Heart left ventricle (tissue), 16 donors: ENCODE data around the gene TNFRSF8. TPM values are rescaled to one million over a fixed set of nuclear protein-coding genes. Genes with fewer than 3 reads are reported as not detected.

ENCODE experiments used
- ATAC-seq, 4 donors: fragments of 200-7000 bp; cut with Tn5 transposase; one replicate each; pipeline ENCODE4 v1.9.1; 2020 to 2022; ENCODE audit warnings: moderate library complexity in 4 of 4, mild to moderate bottlenecking in 3 of 4, moderate number of reproducible peaks in 1 of 4
- DNase-seq, 5 donors: peaks; one replicate each; pipeline ENCODE4 v3.0.0-alpha.2; 2020
- H3K27ac ChIP-seq, 12 donors: fragments of 200-600 bp; sonication (generic) in 4 of 12; one replicate each; pipeline versions ENCODE4 v1.5.0 to v1.8.0; 2016 to 2022; ENCODE audit warnings: mild to moderate bottlenecking in 2 of 12
- H3K27me3 ChIP-seq, 9 donors: fragments of 200-600 bp; sonication (generic) in 2 of 9; one replicate each; pipeline versions ENCODE4 v1.5.1 to v1.8.0; 2016 to 2022; ENCODE audit warnings: mild to moderate bottlenecking in 3 of 9
- H3K36me3 ChIP-seq, 9 donors: fragments of 200-600 bp; sonication (generic) in 2 of 9; one replicate each; pipeline versions ENCODE4 v1.5.0 to v1.8.0; 2018 to 2022; ENCODE audit warnings: mild to moderate bottlenecking in 2 of 9
- H3K4me1 ChIP-seq, 12 donors: fragments of 200-600 bp; sonication (generic) in 4 of 12; one replicate each; pipeline versions ENCODE4 v1.5.0 to v1.8.0; 2016 to 2022; ENCODE audit warnings: mild to moderate bottlenecking in 3 of 12
- H3K4me3 ChIP-seq, 12 donors: fragments of 200-600 bp; sonication (generic) in 4 of 12; one replicate each; pipeline versions ENCODE4 v1.5.0 to v1.8.0; 2017 to 2022; ENCODE audit warnings: mild to moderate bottlenecking in 9 of 12, moderate library complexity in 4 of 12
- H3K9me3 ChIP-seq, 12 donors: fragments of 200-600 bp; sonication (generic) in 4 of 12; one replicate each; pipeline versions ENCODE4 v1.5.0 to v1.8.0; 2016 to 2022; ENCODE audit warnings: mild to moderate bottlenecking in 1 of 12
- CTCF ChIP-seq, 12 donors: fragments of 200-600 bp; sonication (generic) in 4 of 12; IDR thresholded peaks; one replicate each; pipeline versions ENCODE4 v1.5.0 to v1.8.0; 2018 to 2022; ENCODE audit warnings: antibody characterized with exemption in 12 of 12, mild to moderate bottlenecking in 5 of 12
- POLR2A ChIP-seq, 2 donors: fragments of 450-650 bp; IDR thresholded peaks; one replicate each; pipeline ENCODE4 v1.6.1; 2017; ENCODE audit warnings: antibody characterized with exemption in 2 of 2, mild to moderate bottlenecking in 2 of 2, moderate library complexity in 2 of 2
- WGBS, 4 donors: extraction: QIAGEN DNeasy Blood & Tissue Kit in 2 of 4; methylation state at CpG; one replicate each; pipeline versions ENCODE4 v1.1.5 to v1.1.7; 2013 to 2018; 5-methylcytosine and 5-hydroxymethylcytosine counted together
- intact Hi-C, 10 donors: fragments of 100-400 bp; cut with DNase I; formaldehyde crosslinking; loops; one replicate each; pipeline versions ENCODE4 v1.11.1 to v1.14.2; 2022
- polyA plus RNA-seq, 2 donors: library from polyadenylated mRNA; stranded (reverse); fragments of 200-250 nt; gene quantifications; one replicate each; pipeline ENCODE4 v1.2.3, GENCODE V29; 2013
- total RNA-seq, 9 donors: library from RNA; depleted of rRNA in 2 of 9; stranded (reverse); fragments of >200 nt in 2 of 9; fragmentation: NEBNext Ultra II Directional in 3 of 9; extraction: Animal tissue kit (Norgen Biotek cat#: 25700) in 3 of 9; gene quantifications; one replicate each; pipeline versions ENCODE4 v1.1.0 to v1.2.4, GENCODE V29; 2016 to 2023
- donor health status: ischemic (EF 13 %, LVEDD 7.1; RV severe dilation, severe dysfunction).
- donor health status: healthy with polysubstance abuse.
- donor health status: DM: no; HTN: yes; CAD: no.
- donor health status: DM: no; HTN: no; CAD: no.
- donor health status: ischemic (EF 25% LVEDD 6.9; RV normal size, moderate dysfunction).
- donor health status: ischemic (EF 25% LVEDD 5.7; RV mildly dilated, moderate dysfunction).
- donor health status: healthy.
- donor health status: DM: yes; HTN: yes; CAD: no.
- donor health status: ischemic (EF 35%, LVEDD 5.7; RV mildly dilated, moderate dysfunction).
- donor health status: nonischemic (EF 11% LVEDD 7.7; RV severe dilation, severe dysfunction).
- donor health status: DM: yes; HTN: yes; CAD: no.
- donor health status: PGD.
- donor health status: ischemic (EF 29% LVEDD 5.4; RV normal size, mild dysfunction).
- donor health status: nonischemic (EF 23%, LVEDD 6.1; RV moderate dilation, normal function).

TNFRSF8 gene
- total and polyA plus RNA-seq, 11 donors = 0.51 to 4.5 (median 0.76) TPM

DNA sequence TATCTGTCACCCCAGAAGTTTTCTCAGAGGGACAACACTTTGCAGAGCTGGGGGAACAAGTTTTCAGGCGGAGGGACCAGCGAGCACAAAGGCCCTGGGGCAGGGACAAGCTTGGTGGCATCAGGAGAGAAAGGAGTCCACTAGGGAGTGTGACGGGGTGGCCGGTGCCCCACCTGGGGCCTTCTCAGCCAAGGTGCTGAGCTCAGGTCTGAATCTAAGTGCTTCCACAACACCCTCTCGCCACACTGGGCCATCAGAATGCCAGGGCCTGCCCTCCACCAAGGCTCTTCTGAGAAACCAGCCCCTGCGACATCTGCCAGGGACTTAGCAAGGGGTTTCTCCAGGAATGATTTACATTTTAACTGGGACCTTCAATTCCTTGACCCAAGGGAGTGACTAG lies 7.8 kb upstream of the TNFRSF8 start:
- Histone ChIP-seq H3K9me3 (peaks cover 0 to under 1% (median 0%) of the 10 kb centered on the region in 12 donors), H3K4me3 (no peak overlapping the region), H3K36me3 (no peaks in the 10 kb centered on the region), H3K27me3 (peaks cover 0 to 5% (median 0%) of the 10 kb centered on the region in 9 donors), H3K4me1 (peaks cover 0 to 24% (median 16%) of the 10 kb centered on the region in 12 donors), H3K27ac (no peak overlapping the region)
- WGBS, 4 donors = 80 to 98% (median 93%) methylated on average over 4 to 6 of the region's 6 CpGs
- ATAC-seq (no peak), DNase-seq (no peak)
- TF ChIP-seq CTCF (IDR thresholded peaks at IDR 0.05) = no peak
- TF ChIP-seq POLR2A (IDR thresholded peaks at IDR 0.05) = no peak
- intact Hi-C loops = no loop called here

DNA sequence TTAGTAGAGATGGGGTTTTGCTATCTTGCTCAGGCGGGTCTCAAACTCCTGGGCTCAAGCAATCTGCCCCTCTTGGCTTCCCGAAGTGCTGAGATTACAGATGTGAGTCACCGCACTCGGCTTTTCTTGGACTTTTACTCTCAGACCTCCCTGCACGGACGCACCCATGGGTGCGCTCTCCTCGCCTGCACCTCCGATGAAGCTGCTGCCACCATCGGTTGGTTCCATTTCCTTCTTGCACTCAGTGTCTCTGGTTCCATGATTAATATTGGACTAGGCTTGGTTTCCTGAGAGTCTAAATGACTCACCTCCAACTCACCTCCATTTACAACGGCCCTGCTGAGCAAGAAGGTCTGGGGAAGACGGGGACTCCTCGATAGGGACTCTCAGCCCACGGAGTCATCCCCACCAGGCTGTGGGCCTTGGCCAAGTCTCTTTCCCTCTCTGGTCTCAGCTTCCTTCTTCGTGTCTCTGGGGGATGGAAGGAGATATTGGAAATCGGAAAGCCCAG lies 6.7 kb upstream of the TNFRSF8 start:
- Histone ChIP-seq H3K4me1 (peaks cover 0 to 24% (median 16%) of the 10 kb centered on the region in 12 donors), H3K36me3 (no peaks in the 10 kb centered on the region), H3K9me3 (peaks cover 0 to 4% (median 0%) of the 10 kb centered on the region in 12 donors), H3K27me3 (peaks cover 0 to 7% (median 0%) of the 10 kb centered on the region in 9 donors), H3K4me3 (no peak overlapping the region), H3K27ac (no peak overlapping the region)
- intact Hi-C loops = no loop called here
- ATAC-seq (no peak), DNase-seq (no peak)
- WGBS, 4 donors = 89 to 93% (median 91%) methylated on average over 16 of the region's 16 CpGs
- TF ChIP-seq CTCF (IDR thresholded peaks at IDR 0.05) (no peak), POLR2A (IDR thresholded peaks at IDR 0.05) (no peak)

GRCh38 chr1:12057382-12057781 lies 5.7 kb upstream of the TNFRSF8 start:
- ATAC-seq (no peak), DNase-seq (no peak)
- peaks cover 0 to 4% (median 0%) of the 10 kb centered on the region in 12 donors for H3K9me3 ChIP-seq
- no peak overlapping the region for H3K27ac ChIP-seq
- intact Hi-C loops = no loop called here
- H3K27me3 ChIP-seq = peaks cover 0 to 7% (median 0%) of the 10 kb centered on the region in 9 donors
- H3K36me3 ChIP-seq = no peaks in the 10 kb centered on the region
- H3K4me3 ChIP-seq = no peak overlapping the region
- TF ChIP-seq CTCF (IDR thresholded peaks at IDR 0.05) (no peak), POLR2A (IDR thresholded peaks at IDR 0.05) (no peak)
- peaks cover 0 to 14% (median 7%) of the 10 kb centered on the region in 12 donors for H3K4me1 ChIP-seq

- Histone ChIP-seq H3K36me3 (no peaks in the 10 kb centered on the region), H3K9me3 (peaks cover 0 to 4% (median 0%) of the 10 kb centered on the region in 12 donors), H3K27me3 (peaks cover 0 to 11% (median 4%) of the 10 kb centered on the region in 9 donors), H3K4me3 (no peak overlapping the region), H3K27ac (no peak overlapping the region), H3K4me1 (peaks cover 0 to 9% (median 2%) of the 10 kb centered on the region in 12 donors)
- WGBS, 4 donors = 79 to 89% (median 84%) methylated on average over 4 of the region's 4 CpGs
- TF ChIP-seq POLR2A (IDR thresholded peaks at IDR 0.05) (no peak), CTCF (IDR thresholded peaks at IDR 0.05) (no peak)
- no peak for DNase-seq
- no peak for ATAC-seq
- intact Hi-C loops = no loop called here
Observed at GRCh38 chr1:12057940-12058687, 5.0 kb upstream of the TNFRSF8 start.
